HG03342 (cell line): Measurements from ENCODE around the gene RUVBL2.

Source experiments
- ATAC-seq: cut with Tn5 transposase; IDR thresholded peaks from one replicate; pipeline ENCODE4 v1.9.1; 2021; ENCODE audit warnings: mild to moderate bottlenecking, moderate library complexity; ENCODE audit not compliant: unreplicated experiment

Gene RUVBL2

GRCh38 chr19:48987323-48987722 lies 6.4 kb upstream of the RUVBL2 start:
- no peak for ATAC-seq

GRCh38 chr19:48988286-48988685 lies 5.4 kb upstream of the RUVBL2 start:
- ATAC-seq = no peak

- ATAC-seq = no peak
Measured at GRCh38 chr19:48988860-48989259, 4.8 kb upstream of the RUVBL2 start.

DNA sequence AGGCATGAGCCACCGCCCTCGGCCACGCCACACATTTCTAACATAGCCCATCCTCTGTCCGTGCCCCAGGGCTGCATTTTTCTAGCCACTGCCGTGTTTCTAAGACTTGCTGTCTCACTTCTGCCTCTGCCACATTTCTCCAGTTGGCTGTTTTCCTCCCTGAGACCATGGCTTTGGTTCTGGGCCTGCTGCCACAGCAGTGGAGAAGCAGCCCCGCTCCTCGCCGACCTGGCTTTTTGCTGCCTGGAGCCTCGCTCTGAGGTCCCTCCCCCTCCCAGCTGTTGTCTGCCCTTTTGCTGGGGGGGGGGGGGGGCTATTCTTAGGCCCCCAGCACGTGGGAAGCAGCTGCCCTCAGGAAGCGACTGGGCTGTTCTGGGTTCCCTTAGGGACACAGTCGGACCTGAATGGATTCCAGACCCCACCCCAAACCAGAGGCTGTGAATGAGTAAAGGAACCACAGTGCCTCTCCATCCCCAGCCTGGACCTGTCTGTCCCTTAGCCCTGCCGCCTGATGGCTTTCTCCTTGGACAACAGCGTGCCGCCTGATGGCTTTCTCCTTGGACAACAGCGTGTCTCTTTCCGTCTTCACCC lies 3.9 kb upstream of the RUVBL2 start:
- ATAC-seq = no peak

GRCh38 chr19:48990400-48990799 lies 3.3 kb upstream of the RUVBL2 start:
- ATAC-seq = no peak

- ATAC-seq = no peak
Measured at GRCh38 chr19:48991011-48991609, 2.6 kb upstream of the RUVBL2 start.

DNA sequence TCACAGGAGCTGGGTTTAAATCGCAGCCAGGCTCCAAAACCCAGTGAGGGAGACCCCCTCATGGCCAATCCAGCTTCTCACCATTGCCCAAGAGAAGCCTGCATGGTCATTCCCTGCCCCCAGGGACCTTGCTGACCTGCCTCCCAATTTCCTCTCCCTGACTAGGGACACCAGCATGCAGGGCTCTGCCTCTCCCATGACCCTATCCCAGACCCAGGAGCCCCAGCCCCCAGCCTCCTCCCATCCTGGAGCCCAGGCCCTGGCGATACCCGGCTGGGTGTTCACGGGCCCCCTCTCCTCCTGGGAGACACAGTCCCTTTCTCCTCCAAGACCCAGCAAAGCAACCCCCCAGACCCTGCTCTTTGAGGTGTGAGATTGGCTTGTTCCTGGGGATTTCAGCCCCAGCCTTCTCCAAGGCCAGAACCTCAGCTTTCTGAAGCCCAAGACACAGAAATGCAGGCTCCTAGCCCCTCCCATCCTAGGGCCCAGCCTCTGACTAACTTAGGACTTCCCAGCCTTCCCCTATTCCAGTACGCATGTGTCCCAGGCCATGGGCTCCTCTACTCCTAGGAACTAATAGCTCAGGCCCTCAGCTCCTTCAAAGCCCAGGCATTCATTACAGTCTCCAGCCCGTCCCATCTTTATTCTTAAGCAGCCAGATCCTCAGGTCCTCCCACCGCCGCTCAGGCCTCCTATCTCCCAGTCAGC lies 1.7 kb upstream of the RUVBL2 start:
- no peak for ATAC-seq

- ATAC-seq = no peak
Measured at GRCh38 chr19:48992581-48993174, 1.0 kb upstream of the RUVBL2 start.

DNA sequence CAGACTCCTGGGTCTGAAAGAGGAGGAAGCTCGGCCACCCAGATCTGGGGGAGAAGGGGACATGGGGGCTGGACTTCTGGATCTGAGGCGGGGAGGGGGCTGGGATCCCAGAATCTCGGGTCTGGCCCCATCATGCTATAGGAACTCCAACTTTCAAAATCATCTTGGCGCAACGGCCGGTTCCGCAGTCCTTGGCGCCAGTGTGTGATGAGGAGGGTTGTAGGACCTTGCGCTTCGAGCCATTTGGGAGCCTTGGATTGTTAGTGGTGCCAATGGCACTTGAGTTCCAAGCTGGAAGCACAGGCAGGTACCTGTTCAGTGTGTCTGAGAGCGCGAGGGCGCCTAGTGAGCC lies 324 bp downstream of the RUVBL2 start:
- ATAC-seq = no peak

GRCh38 chr19:48997972-48998371 lies 4.3 kb downstream of the RUVBL2 start:
- ATAC-seq = no peak

DNA sequence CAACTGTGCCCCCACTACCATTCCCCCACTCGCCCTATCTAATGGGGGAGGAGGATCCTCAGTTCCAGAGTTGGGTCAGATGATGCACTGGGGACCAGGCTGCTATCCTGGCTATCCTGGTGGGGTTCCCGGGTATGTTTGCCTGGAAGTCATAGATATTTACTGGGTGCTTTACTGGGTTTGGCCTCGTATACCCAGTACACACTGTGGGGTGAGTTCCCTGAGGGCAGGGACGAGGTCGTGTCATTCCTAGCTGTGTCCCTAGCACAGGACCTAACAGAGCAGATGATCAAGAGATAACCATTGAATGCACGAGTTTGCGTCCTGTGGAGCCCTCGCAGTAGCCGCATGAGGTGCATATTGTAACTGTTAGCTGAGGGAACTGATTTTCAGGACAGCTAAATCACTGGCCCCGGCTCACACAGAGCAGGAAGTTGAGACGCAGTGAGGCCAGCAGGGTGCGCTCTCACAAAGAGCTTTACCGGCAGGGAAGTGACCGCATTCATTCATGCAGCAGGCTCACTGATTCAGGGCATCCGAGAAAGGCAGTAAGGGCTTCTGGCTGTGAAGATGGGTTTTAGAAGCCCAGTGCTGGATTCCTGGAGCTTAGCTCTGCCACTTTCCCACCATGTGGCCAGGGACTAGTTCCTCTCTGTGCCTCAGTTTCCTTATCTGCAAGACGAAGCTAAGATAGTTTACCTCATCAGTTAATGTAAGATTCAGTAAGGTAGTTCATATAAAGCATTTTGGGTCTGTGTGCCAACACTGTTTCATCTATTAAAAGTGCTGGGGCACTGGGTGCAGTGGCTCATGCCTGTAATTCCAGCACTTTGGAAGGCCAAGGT lies 6.0 kb downstream of the RUVBL2 start:
- no peak for ATAC-seq

GRCh38 chr19:49004133-49004532 lies 10.4 kb downstream of the RUVBL2 start:
- ATAC-seq = no peak

DNA sequence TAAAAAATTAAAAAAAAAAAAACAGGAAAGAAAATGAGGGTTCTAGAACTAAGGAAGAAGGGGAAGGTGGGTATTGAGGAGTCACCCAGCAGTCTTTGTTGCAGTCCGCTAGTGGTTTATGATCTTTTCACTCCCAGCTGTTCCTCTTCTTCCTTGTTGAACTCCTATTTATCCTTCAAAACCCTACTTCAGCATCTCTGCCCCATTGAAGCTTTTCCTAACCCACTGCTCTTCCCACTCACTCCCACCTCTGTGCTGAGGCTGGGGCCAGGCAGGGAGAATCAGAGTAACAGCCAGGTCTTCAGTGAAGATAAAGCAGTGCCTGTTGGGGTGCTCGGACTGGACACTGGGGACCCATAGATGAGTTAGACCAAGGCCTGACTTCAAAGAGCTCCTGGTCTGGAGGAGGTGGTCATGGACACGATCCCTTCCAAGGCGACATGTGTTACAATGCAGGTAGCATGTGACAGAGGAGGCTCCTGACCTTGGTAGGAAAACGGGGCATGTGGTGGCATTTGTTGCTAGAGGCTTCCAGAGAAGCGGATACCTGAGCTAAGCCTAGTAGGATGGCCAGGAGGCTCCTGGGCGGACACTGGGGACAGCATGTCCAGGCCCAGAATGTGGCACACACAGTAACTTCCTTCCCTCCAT lies 11.4 kb downstream of the RUVBL2 start:
- ATAC-seq = no peak

DNA sequence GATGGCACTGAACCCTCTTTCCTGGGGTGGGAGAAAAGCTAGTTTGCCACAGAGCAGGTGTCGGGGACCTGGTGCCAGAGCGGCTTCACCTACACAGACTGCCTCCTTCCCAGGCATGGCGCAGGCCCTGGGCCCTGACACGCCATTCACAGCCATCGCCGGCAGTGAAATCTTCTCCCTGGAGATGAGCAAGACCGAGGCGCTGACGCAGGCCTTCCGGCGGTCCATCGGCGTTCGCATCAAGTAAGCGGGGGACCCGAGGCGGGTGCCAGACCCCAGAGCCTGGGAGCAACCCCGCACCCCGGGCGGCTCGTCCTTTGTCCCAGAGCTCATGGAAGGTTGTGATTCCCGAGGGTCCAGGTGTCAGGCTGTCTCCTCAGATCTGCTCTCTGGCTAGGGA lies 13.2 kb downstream of the RUVBL2 start:
- ATAC-seq = no peak

- ATAC-seq = no peak
Measured at GRCh38 chr19:49009828-49010227, 16.1 kb downstream of the RUVBL2 start.

DNA sequence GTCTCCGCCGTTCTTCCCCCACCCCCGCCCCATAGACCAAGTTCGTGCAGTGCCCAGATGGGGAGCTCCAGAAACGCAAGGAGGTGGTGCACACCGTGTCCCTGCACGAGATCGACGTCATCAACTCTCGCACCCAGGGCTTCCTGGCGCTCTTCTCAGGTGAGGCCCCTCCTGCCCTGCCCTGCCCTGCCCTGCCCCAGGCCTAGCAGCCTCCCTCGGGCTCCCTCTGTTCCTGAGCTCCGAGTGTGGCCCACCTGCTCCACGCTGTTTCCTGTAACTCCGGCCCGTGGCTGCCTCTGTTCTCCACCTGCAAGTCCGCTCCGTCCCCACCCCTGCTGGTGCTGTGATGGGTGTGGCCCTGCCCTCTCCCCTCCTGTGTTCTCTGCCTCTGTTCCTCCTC lies 16.8 kb downstream of the RUVBL2 start:
- no peak for ATAC-seq

GRCh38 chr19:49011194-49011593 lies 17.5 kb downstream of the RUVBL2 start:
- ATAC-seq = no peak

DNA sequence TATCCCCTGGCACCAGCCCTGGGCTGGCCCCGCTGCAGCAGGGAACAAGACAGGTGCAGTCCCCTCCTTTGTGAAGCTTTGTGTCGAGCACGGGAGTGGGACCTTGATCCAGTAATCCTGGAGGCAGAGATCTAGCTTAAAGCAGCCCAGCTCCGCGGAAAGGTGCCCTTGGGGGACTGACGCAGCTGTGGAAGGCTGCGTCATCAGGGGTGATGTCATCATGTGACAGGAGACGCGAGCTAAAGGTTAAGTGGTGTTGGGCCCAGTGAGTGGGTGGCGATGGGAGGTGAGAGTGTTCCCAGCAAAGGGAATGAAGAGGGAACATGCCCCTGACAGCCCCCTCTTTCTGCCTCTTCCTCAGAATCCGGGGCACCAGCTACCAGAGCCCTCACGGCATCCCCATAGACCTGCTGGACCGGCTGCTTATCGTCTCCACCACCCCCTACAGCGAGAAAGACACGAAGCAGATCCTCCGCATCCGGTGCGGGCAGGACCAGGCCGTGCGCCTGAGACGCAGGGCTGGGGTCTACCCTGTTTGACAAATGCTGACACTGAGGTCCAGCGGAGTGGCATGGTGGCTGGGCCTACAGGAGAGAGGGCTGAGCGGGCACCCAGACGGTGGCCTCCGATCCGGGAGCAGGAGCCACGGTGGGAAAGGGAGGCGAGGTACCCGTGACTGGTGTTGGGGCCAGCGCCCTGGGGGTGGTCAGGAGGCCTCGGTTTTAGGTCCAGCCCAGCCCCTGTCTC lies 20.6 kb downstream of the RUVBL2 start:
- ATAC-seq = no peak

DNA sequence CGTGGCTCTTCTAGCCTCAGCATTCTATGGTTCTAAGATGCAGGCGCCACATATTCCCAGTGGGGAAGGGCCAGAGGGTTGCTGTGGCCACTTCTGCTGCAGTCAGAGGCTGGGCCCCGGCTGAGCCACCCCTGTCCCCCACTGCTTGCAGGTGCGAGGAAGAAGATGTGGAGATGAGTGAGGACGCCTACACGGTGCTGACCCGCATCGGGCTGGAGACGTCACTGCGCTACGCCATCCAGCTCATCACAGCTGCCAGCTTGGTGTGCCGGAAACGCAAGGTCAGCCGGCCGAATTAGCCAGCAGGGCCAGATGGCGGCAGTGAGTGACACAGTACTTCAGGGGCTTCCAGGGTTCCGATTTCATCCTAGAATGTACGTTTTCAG lies 21.2 kb downstream of the RUVBL2 start:
- no peak for ATAC-seq
